Right atrium auricular region (tissue), 2 donors: ENCODE data around the gene PRND. TPM values are rescaled to one million over a fixed set of nuclear protein-coding genes. Genes with fewer than 3 reads are reported as not detected.

Experiments used
- DNase-seq: peaks from one replicate; pipeline ENCODE4 v3.0.0-alpha.2; 2019; ENCODE audit warnings: low spot score
- H3K27ac ChIP-seq, 2 donors: fragments of 200-600 bp; sonication (generic); 1 replicate in 1 of 2; 2 replicates in 1 of 2; pipeline ENCODE4 v1.5.1; 2016 to 2019
- H3K27me3 ChIP-seq, 2 donors: fragments of 200-600 bp; sonication (generic); one replicate each; pipeline versions ENCODE4 v1.5.1 to v1.6.0; 2017 to 2019
- H3K36me3 ChIP-seq: fragments of 200-600 bp; sonication (generic); one replicate; pipeline ENCODE4 v1.5.1; 2016
- H3K4me1 ChIP-seq, 2 donors: fragments of 200-600 bp; sonication (generic); one replicate each; pipeline versions ENCODE4 v1.5.1 to v1.6.0; 2017 to 2019
- H3K4me3 ChIP-seq, 2 donors: fragments of 200-600 bp; sonication (generic); 1 replicate in 1 of 2; 2 replicates in 1 of 2; pipeline ENCODE4 v1.5.1; 2017 to 2019; ENCODE audit warnings: mild to moderate bottlenecking in 1 of 2, moderate library complexity in 1 of 2
- H3K9me3 ChIP-seq, 2 donors: fragments of 200-600 bp; sonication (generic); one replicate each; pipeline ENCODE4 v1.5.1; 2019
- CTCF ChIP-seq, 2 donors: fragments of 200-600 bp; sonication (generic); IDR thresholded peaks; one replicate each; pipeline ENCODE4 v1.5.1; 2019; ENCODE audit warnings: antibody characterized with exemption in 2 of 2
- total RNA-seq, 2 donors: library from RNA; depleted of rRNA; stranded (reverse); fragments of >200 nt; gene quantifications; one replicate each; pipeline ENCODE4 v1.1.0, GENCODE V29; 2016

The PRND gene
- not detected for total RNA-seq

DNA sequence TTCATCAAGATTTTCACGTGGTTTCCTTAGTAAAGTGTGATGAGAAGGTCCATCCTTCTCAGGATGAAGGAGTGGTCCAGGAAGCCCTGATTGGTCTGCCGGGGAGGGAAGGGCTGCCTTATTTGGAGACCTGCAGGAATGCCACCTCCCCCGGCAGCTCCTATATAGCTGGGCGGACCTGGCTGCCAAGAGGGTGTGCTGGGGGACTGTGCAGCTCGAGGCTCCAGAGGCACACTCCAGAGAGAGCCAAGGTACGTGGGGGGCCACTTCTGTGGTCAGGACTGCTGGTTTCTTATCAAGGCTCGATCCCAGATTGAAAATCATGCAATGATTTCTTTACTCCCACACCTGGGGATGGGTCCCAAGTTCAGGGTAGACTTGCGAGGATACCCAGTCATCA lies at the start of gene PRND:
PRND (plus strand) TSS at position 191 of the 400 bp plus-strand sequence. CDS start 2,643 bp downstream, outside the sequence.
- no peak for DNase-seq
- no peak for TF ChIP-seq CTCF (IDR thresholded peaks at IDR 0.05)
- no peaks in the 10 kb centered on the region for H3K27me3 ChIP-seq
- H3K27ac ChIP-seq, result no peak within 1 kb of the TSS
- no peaks in the 10 kb centered on the region for H3K9me3 ChIP-seq
- H3K4me1 ChIP-seq, result peaks cover 0 to 14% of the 10 kb centered on the region in 2 donors
- no peaks in the 10 kb centered on the region for H3K36me3 ChIP-seq
- no peak within 1 kb of the TSS for H3K4me3 ChIP-seq

DNA sequence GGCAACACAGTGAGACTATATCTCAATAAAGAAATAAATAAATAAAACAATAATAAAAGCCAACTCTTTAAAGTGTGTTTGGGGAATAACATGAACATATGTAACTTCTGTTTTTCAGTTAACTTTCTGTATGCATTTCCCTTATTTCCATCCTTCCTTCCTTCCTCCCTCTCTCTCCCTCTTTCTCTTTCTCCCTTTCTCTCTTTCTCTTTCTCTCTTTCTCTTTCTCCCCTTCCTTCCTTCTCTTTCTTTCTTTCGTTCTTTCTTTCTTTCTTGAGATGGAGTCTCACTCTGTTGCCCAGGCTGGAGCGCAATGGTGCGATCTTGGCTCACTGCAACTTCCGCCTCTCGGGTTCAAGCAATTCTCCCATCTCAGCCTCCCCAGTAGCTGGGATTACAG lies 48.8 kb upstream of the PRND start:
- no peak for DNase-seq
- no peak overlapping the region for H3K4me3 ChIP-seq
- H3K4me1 ChIP-seq, result no peaks in the 10 kb centered on the region
- H3K9me3 ChIP-seq, result no peaks in the 10 kb centered on the region
- no peak for TF ChIP-seq CTCF (IDR thresholded peaks at IDR 0.05)
- no peaks in the 10 kb centered on the region for H3K27me3 ChIP-seq
- H3K36me3 ChIP-seq, result no peaks in the 10 kb centered on the region
- H3K27ac ChIP-seq, result no peak overlapping the region

DNA sequence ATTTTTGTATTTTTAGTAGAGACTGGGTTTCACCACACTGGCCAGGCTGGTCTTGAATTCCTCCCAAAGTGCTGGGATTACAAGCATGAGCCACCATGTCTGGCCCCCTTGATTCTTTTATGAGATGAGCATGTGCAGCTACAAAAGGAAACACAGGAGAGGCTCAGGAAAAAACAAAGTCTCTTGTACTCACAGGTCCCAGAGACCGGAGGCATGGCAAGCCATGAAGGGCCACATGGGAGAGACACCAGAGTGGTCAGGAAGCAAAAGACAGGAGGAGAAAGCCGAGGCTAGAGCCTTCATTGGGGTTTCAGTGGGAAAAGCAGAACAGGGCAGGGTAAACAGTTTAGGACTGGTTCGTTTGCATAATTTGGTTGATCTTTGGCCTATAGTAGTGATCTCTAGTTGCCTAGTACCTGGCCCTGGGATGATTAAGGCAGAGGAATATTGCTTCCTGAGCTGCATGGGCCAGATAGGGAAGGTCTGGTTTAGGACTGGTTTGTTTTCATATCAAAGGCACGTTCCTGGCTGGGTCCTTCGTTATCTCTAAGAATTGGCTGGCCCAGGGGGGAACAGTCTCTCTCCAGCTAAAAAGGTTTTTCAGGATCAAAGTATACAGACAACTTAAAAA lies 48.2 kb upstream of the PRND start:
- H3K4me1 ChIP-seq, result no peaks in the 10 kb centered on the region
- TF ChIP-seq CTCF (IDR thresholded peaks at IDR 0.05), result no peak
- no peaks in the 10 kb centered on the region for H3K9me3 ChIP-seq
- DNase-seq, result no peak
- H3K27me3 ChIP-seq, result no peaks in the 10 kb centered on the region
- no peak overlapping the region for H3K27ac ChIP-seq
- no peaks in the 10 kb centered on the region for H3K36me3 ChIP-seq
- H3K4me3 ChIP-seq, result no peak overlapping the region

DNA sequence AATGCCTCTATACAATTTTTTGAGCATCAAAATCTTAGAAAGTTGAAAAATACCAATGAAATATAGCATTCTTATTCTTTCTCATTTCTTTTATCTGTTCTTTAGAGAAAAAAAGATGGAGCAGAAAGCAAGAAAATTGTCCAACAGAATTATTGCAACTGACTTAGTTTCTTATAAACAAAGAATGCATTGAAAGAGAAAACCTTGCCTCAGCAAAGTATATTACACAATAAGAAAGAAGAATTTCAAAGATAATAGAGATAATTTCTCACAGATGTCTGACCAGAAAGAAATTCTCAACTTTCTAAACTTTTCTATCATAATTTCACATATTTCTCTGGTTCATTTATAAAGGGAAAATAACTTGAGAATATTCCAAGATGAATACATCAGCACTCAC lies 47.0 kb upstream of the PRND start:
- no peak for TF ChIP-seq CTCF (IDR thresholded peaks at IDR 0.05)
- no peak overlapping the region for H3K27ac ChIP-seq
- H3K9me3 ChIP-seq, result no peaks in the 10 kb centered on the region
- no peaks in the 10 kb centered on the region for H3K36me3 ChIP-seq
- H3K4me3 ChIP-seq, result no peak overlapping the region
- DNase-seq, result no peak
- H3K4me1 ChIP-seq, result no peaks in the 10 kb centered on the region
- no peaks in the 10 kb centered on the region for H3K27me3 ChIP-seq

GRCh38 chr20:4677846-4678245 lies 43.9 kb upstream of the PRND start:
- no peaks in the 10 kb centered on the region for H3K36me3 ChIP-seq
- no peak for DNase-seq
- no peak overlapping the region for H3K27ac ChIP-seq
- no peak for TF ChIP-seq CTCF (IDR thresholded peaks at IDR 0.05)
- H3K27me3 ChIP-seq, result no peaks in the 10 kb centered on the region
- peaks cover 0 to 21% of the 10 kb centered on the region in 2 donors for H3K4me1 ChIP-seq
- H3K9me3 ChIP-seq, result no peaks in the 10 kb centered on the region
- no peak overlapping the region for H3K4me3 ChIP-seq

GRCh38 chr20:4681401-4681800 lies 40.3 kb upstream of the PRND start:
- Histone ChIP-seq H3K9me3 (no peaks in the 10 kb centered on the region), H3K27ac (peak overlapping the region; percentile 70 to 72), H3K4me1 (peaks cover 0 to 21% of the 10 kb centered on the region in 2 donors), H3K36me3 (no peaks in the 10 kb centered on the region), H3K27me3 (no peaks in the 10 kb centered on the region), H3K4me3 (no peak overlapping the region)
- no peak for DNase-seq
- TF ChIP-seq CTCF (IDR thresholded peaks at IDR 0.05), result no peak
